H1 (cell line): ENCODE results near the gene GREB1. TPM values are rescaled to one million over a fixed set of nuclear protein-coding genes. Genes with fewer than 3 reads are reported as not detected.

Experiments used
- CTCF ChIA-PET: fragments of 300-600 bp; sonication (Branson Sonifier 250); formaldehyde crosslinking; loops from one replicate; lab custom pipeline; 2021; ENCODE audit not compliant: partially characterized antibody; lab: Charles Lee
- POLR2A ChIA-PET: fragments of 300-600 bp; sonication (Branson Sonifier 250); formaldehyde crosslinking; loops from one replicate; lab custom pipeline; 2021; ENCODE audit warnings: inconsistent platforms; ENCODE audit not compliant: partially characterized antibody; lab: Charles Lee
- DNase-seq, 2 experiments: peaks; one replicate each; pipeline versions ENCODE4 v3.0.0 to v3.0.0-alpha.2; 2010 to 2022; ENCODE audit warnings: low spot score in 2 of 2, low read depth in 1 of 2, mixed read lengths in 1 of 2
- FAIRE-seq: peaks from 2 replicates; lab custom pipeline; 2011; peaks lifted over from hg19 to GRCh38; lab: Jason Lieb, UNC
- H2AFZ ChIP-seq: 2 replicates; pipeline ENCODE4 v1.8.1; 2012; ENCODE audit warnings: low read length, inconsistent platforms
- H2AK5ac ChIP-seq: 2 replicates; pipeline ENCODE4 v1.6.1; 2013; ENCODE audit warnings: low read depth, low read length
- H2BK120ac ChIP-seq: replicated peaks from 2 replicates; pipeline ENCODE3; 2013; ENCODE audit warnings: low read depth, low read length, inconsistent platforms
- H2BK12ac ChIP-seq: 2 replicates; pipeline ENCODE4 v1.6.1; 2013; ENCODE audit warnings: low read depth, low read length
- H2BK15ac ChIP-seq: 2 replicates; pipeline ENCODE4 v1.6.1; 2013; ENCODE audit warnings: low read length
- H2BK20ac ChIP-seq: 2 replicates; pipeline ENCODE4 v1.6.1; 2013; ENCODE audit warnings: low read length
- H2BK5ac ChIP-seq: 2 replicates; pipeline ENCODE4 v1.6.1; 2013; ENCODE audit warnings: low read depth, low read length
- H3K14ac ChIP-seq: 2 replicates; pipeline ENCODE4 v1.6.1; 2013; ENCODE audit warnings: inconsistent platforms; ENCODE audit not compliant: insufficient read length
- H3K18ac ChIP-seq: 2 replicates; pipeline ENCODE4 v1.6.1; 2013; ENCODE audit warnings: low read length; ENCODE audit errors: extremely low read depth
- H3K23ac ChIP-seq: 2 replicates; pipeline ENCODE4 v1.6.1; 2013; ENCODE audit warnings: inconsistent platforms; ENCODE audit not compliant: insufficient read length
- H3K23me2 ChIP-seq: 2 replicates; pipeline ENCODE4 v1.6.1; 2013; ENCODE audit warnings: low read depth, low read length
- H3K27ac ChIP-seq: 2 replicates; pipeline ENCODE4 v1.6.1; 2011; ENCODE audit warnings: low read depth, low read length, inconsistent platforms
- H3K27me3 ChIP-seq, 4 experiments: replicated peaks in 1 of 4; 1 replicate in 1 of 4; 2 replicates in 3 of 4; pipeline versions ENCODE4 v1.6.1 to v1.8.1; 2011 to 2013; ENCODE audit warnings: low read length in 3 of 4, mild to moderate bottlenecking in 3 of 4, inconsistent platforms in 2 of 4, mixed read lengths in 2 of 4, moderate library complexity in 1 of 4; ENCODE audit not compliant: control insufficient read depth in 3 of 4, insufficient read depth in 3 of 4; ENCODE audit errors: extremely low read depth in 1 of 4
- H3K36me3 ChIP-seq, 4 experiments: 2 replicates each; pipeline versions ENCODE4 v1.6.1 to v1.8.1; 2011 to 2013; ENCODE audit warnings: mild to moderate bottlenecking in 4 of 4, low read length in 3 of 4, moderate library complexity in 2 of 4, control low read depth in 1 of 4, inconsistent platforms in 1 of 4; ENCODE audit not compliant: insufficient read depth in 4 of 4, control insufficient read depth in 2 of 4
- H3K4ac ChIP-seq: replicated peaks from 2 replicates; pipeline ENCODE3; 2013; ENCODE audit warnings: low read length, low read depth, mixed read lengths, inconsistent platforms; ENCODE audit not compliant: insufficient read length
- H3K4me1 ChIP-seq, 4 experiments: replicated peaks in 1 of 4; 1 replicate in 1 of 4; 2 replicates in 3 of 4; pipeline versions ENCODE4 v1.6.1 to v1.8.1; 2011 to 2013; ENCODE audit warnings: low read length in 3 of 4, inconsistent platforms in 2 of 4, mixed read lengths in 1 of 4; ENCODE audit not compliant: insufficient read depth in 4 of 4, control insufficient read depth in 3 of 4
- H3K4me2 ChIP-seq, 2 experiments: 2 replicates each; pipeline versions ENCODE4 v1.6.1 to v1.8.1; 2011 to 2013; ENCODE audit warnings: low read depth in 2 of 2, low read length in 2 of 2, control low read depth in 1 of 2, inconsistent platforms in 1 of 2, mild to moderate bottlenecking in 1 of 2; ENCODE audit not compliant: insufficient read depth in 1 of 2
- H3K4me3 ChIP-seq, 4 experiments: fragments of 200-600, 300-600 bp in 1 of 4; sonication (generic), shearing (Covaris generic), sonication (Bioruptor Twin) in 1 of 4; 2 replicates each; pipeline versions ENCODE4 v1.5.1 to v1.8.1; 2011 to 2016; ENCODE audit warnings: low read length in 4 of 4, low read depth in 3 of 4, control low read depth in 2 of 4, inconsistent platforms in 2 of 4, mild to moderate bottlenecking in 2 of 4, mixed read lengths in 1 of 4, moderate library complexity in 1 of 4; ENCODE audit not compliant: insufficient read depth in 2 of 4; ENCODE audit errors: extremely low read depth in 1 of 4
- H3K56ac ChIP-seq: replicated peaks from 2 replicates; pipeline ENCODE3; 2013; ENCODE audit warnings: low read depth, mild to moderate bottlenecking, mixed read lengths, low read length, inconsistent platforms; ENCODE audit not compliant: insufficient read length
- H3K79me1 ChIP-seq: 2 replicates; pipeline ENCODE4 v1.6.1; 2013; ENCODE audit warnings: low read depth, low read length, control low read depth
- H3K79me2 ChIP-seq, 2 experiments: 2 replicates each; pipeline versions ENCODE4 v1.6.1 to v1.8.1; 2012 to 2013; ENCODE audit warnings: low read length in 2 of 2, mild to moderate bottlenecking in 2 of 2, inconsistent platforms in 1 of 2; ENCODE audit not compliant: insufficient read depth in 2 of 2, control insufficient read depth in 1 of 2
- H3K9ac ChIP-seq, 4 experiments: replicated peaks in 1 of 4; 1 replicate in 1 of 4; 2 replicates in 3 of 4; pipeline versions ENCODE4 v1.6.1 to v1.8.1; 2011 to 2013; ENCODE audit warnings: low read depth in 3 of 4, low read length in 3 of 4, control low read depth in 2 of 4, mild to moderate bottlenecking in 2 of 4, moderate library complexity in 2 of 4, inconsistent platforms in 1 of 4; ENCODE audit errors: extremely low read depth in 1 of 4
- H3K9me3 ChIP-seq, 2 experiments: 2 replicates each; pipeline versions ENCODE4 v1.6.1 to v1.8.1; 2012 to 2013; ENCODE audit warnings: mild to moderate bottlenecking in 2 of 2, moderate library complexity in 2 of 2, control low read depth in 1 of 2, inconsistent platforms in 1 of 2, low read depth in 1 of 2, low read length in 1 of 2, mixed read lengths in 1 of 2; ENCODE audit not compliant: insufficient read depth in 2 of 2
- H4K20me1 ChIP-seq, 2 experiments: replicated peaks in 1 of 2; 2 replicates each; pipeline versions ENCODE3 to v1.8.1; 2011 to 2013; ENCODE audit warnings: inconsistent platforms in 2 of 2, low read length in 2 of 2, mild to moderate bottlenecking in 1 of 2; ENCODE audit not compliant: insufficient read depth in 2 of 2, control insufficient read depth in 1 of 2
- H4K5ac ChIP-seq: 2 replicates; pipeline ENCODE4 v1.6.1; 2013; ENCODE audit warnings: low read length, low read depth, mixed read lengths, inconsistent platforms; ENCODE audit not compliant: insufficient read length
- H4K8ac ChIP-seq: 2 replicates; pipeline ENCODE4 v1.8.0; 2013; ENCODE audit warnings: mild to moderate bottlenecking, moderate library complexity, low read length, inconsistent platforms; ENCODE audit not compliant: insufficient read depth; ENCODE audit errors: extremely low read depth
- H4K91ac ChIP-seq: replicated peaks from 2 replicates; pipeline ENCODE3; 2013; ENCODE audit warnings: low read length, mixed read lengths, inconsistent platforms; ENCODE audit not compliant: insufficient read length
- JUN ChIP-seq: IDR thresholded peaks from 2 replicates; pipeline ENCODE4 v1.6.1; 2011; ENCODE audit warnings: low read depth, mild to moderate bottlenecking, improper control_type of control experiment, low read length
- RAD21 ChIP-seq, 2 experiments: IDR thresholded peaks in 1 of 2; conservative IDR thresholded peaks in 1 of 2; 2 replicates each; pipeline ENCODE4 v1.6.1; 2011; ENCODE audit warnings: low read depth in 2 of 2, low read length in 2 of 2, improper control_type of control experiment in 1 of 2, inconsistent platforms in 1 of 2, mild to moderate bottlenecking in 1 of 2, moderate library complexity in 1 of 2
- SP2 ChIP-seq: IDR thresholded peaks from 2 replicates; pipeline ENCODE4 v1.6.1; 2012; ENCODE audit warnings: mild to moderate bottlenecking, low read length, inconsistent platforms
- WGBS, 2 experiments: shearing (Covaris generic) in 1 of 2; methylation state at CpG; one replicate each; pipeline versions ENCODE4 v1.1.6 to v1.1.7; 2013 to 2015; ENCODE audit warnings: low lambda C conversion rate in 2 of 2, mixed read lengths in 2 of 2, inconsistent platforms in 1 of 2, low coverage in 1 of 2, missing lambda C conversion rate in 1 of 2; ENCODE audit not compliant: insufficient replicate concordance in 2 of 2, insufficient coverage in 1 of 2, insufficient read length in 1 of 2; ENCODE audit errors: extremely low coverage in 1 of 2, missing lambda C conversion rate in 1 of 2; 5-methylcytosine and 5-hydroxymethylcytosine counted together
- polyA plus RNA-seq, 7 experiments: library from polyadenylated mRNA; depleted of rRNA in 3 of 7; stranded (reverse) in 5 of 7; unstranded in 2 of 7; fragments of >200 nt in 5 of 7; fragments of 200-250 nt in 2 of 7; gene quantifications; 1 replicate in 5 of 7; 2 replicates in 1 of 7; 4 replicates in 1 of 7; pipeline versions ENCODE4 v1.2.1 to v1.2.3, GENCODE V29; 2011 to 2013; ENCODE audit warnings: missing spikeins in 2 of 7, mixed read lengths in 2 of 7
- total RNA-seq: library from RNA; stranded (reverse); fragmentation: NEBNext Ultra II Directional; extraction: Animal tissue kit (Norgen Biotek cat#: 25700); gene quantifications from 2 replicates; pipeline ENCODE4 v1.2.1, GENCODE V29; 2021

The GREB1 gene
- total and polyA plus RNA-seq, 2 of the 8 experiments (the other 6 are each of a cell fraction or from before 2014, with no cell fraction given), result 7.9 to 43.4 TPM

DNA sequence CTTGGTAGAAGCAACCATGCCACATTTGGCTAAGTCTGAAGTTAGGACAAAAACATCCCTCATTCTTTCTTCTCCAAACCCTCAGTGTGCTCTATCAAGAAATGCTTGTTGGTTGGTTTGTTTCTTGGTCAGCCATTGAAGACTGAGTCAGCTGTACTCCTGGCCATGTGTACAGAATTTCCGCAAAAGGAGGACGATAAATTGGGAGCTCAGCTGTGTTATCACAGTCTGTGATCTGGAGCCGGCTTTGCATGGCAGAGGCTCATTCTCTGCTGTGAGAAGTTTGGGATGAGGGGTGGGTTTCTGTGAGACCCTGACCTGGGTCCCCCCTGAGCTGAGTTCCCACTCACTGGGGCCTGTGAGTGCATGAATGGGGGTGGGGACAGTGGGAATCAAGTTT lies 41.6 kb upstream of the GREB1 start:
- Histone ChIP-seq H2BK12ac (no peak overlapping the region), H2AK5ac (no peak overlapping the region), H3K14ac (no peak overlapping the region), H3K79me1 (peaks cover 10% of the 10 kb centered on the region), H3K9ac (no peak overlapping the region), H3K4ac (no peak overlapping the region), H2BK20ac (no peak overlapping the region), H4K8ac (no peak overlapping the region), H3K4me1 (peaks cover 0 to 12% (median 6%) of the 10 kb centered on the region in 4 experiments; a peak in 6 of 7 replicates), H2BK5ac (no peak overlapping the region), H3K4me3 (no peak overlapping the region), H2BK15ac (no peak overlapping the region; the same call in 1 of the 2 replicates), H3K18ac (no peak overlapping the region), H3K79me2 (peaks cover 6 to 64% of the 10 kb centered on the region in 2 experiments), H3K27me3 (no peaks in the 10 kb centered on the region), H3K36me3 (no peaks in the 10 kb centered on the region), H2AFZ (no peak overlapping the region), H3K9me3 (0 out of 4 replicates have a peak, but pooled peaks cover 0 to 2% of the 10 kb centered on the region in 2 experiments), H3K23me2 (no peaks in the 10 kb centered on the region), H3K27ac (no peak overlapping the region), H2BK120ac (no peak overlapping the region), H4K91ac (no peak overlapping the region), H3K23ac (no peak overlapping the region), H3K56ac (no peak overlapping the region), H4K5ac (no peak overlapping the region), H4K20me1 (peaks cover 1 to 6% of the 10 kb centered on the region in 2 experiments), H3K4me2 (no peak overlapping the region)
- FAIRE-seq (no peak), DNase-seq (no peak)
- no peak for TF ChIP-seq SP2
- no peak for TF ChIP-seq JUN
- TF ChIP-seq RAD21 (IDR thresholded peaks at IDR 0.05 in 1 of 2, conservative IDR thresholded peaks at IDR 0.05 in 1 of 2; ENCODE audit: low read depth in 2 of 2, low read length in 2 of 2), result no peak
- WGBS, 2 experiments, result 96% methylated on average over 3 of the region's 3 CpGs; no CpG with 5 or more reads in 1 of the 2 experiments
- POLR2A ChIA-PET, result interaction anchor here (1.6 kb wide), 1 partner anchor 10 kb away, joined by 3 read pairs; no protein-coding TSS in a partner anchor
- CTCF ChIA-PET, result interaction anchor here (0.8 to 20.6 kb wide), 7 partner anchors 9 to 360 kb away, joined by 3 to 558 read pairs (median 4); partner anchors contain the start of gene GREB1
